SK-MEL-5 (cell line): Measurements from ENCODE around the gene WIPF3. TPM values are rescaled to one million over a fixed set of nuclear protein-coding genes. Genes with fewer than 3 reads are reported as not detected.
"Not testable (repeated sequence)": the region's sequence is repeated elsewhere in the genome, so short reads cannot be mapped to it uniquely, and the experiment has no call there.

Experiments
- DNase-seq: peaks from one replicate; pipeline ENCODE4 v3.0.0-alpha.2; 2016; ENCODE audit warnings: low read depth, low spot score
- in situ Hi-C: cut with HindIII; loops from 2 replicates; pipeline ENCODE4 v1.10.0; 2016; ENCODE audit warnings: low sequenced_read_pairs, high pct_unique_total_duplicates, low pct_unique_long_range_greater_than_20kb
- small RNA-seq, 2 experiments: library from RNA; depleted of rRNA; stranded (forward); fragments of <200 nt; gene quantifications; one replicate each; pipeline ENCODE3, GENCODE V24; 2014
- total RNA-seq: library from RNA; depleted of rRNA; stranded (reverse); fragments of >200 nt; shearing (Covaris generic); gene quantifications from 2 replicates; pipeline ENCODE4 v1.2.3, GENCODE V29; 2014; rRNA removed

The WIPF3 gene
- total RNA-seq, 1 experiment from 2014 or later: 4.1 TPM

- in situ Hi-C loops: no loop called here
- DNase-seq: no peak
Observed at GRCh38 chr7:29953726-29954347, 147.5 kb downstream of the WIPF3 start.

- DNase-seq: no peak
- in situ Hi-C loops: no loop called here
Observed at GRCh38 chr7:29955075-29955792, 148.9 kb downstream of the WIPF3 start.

DNA sequence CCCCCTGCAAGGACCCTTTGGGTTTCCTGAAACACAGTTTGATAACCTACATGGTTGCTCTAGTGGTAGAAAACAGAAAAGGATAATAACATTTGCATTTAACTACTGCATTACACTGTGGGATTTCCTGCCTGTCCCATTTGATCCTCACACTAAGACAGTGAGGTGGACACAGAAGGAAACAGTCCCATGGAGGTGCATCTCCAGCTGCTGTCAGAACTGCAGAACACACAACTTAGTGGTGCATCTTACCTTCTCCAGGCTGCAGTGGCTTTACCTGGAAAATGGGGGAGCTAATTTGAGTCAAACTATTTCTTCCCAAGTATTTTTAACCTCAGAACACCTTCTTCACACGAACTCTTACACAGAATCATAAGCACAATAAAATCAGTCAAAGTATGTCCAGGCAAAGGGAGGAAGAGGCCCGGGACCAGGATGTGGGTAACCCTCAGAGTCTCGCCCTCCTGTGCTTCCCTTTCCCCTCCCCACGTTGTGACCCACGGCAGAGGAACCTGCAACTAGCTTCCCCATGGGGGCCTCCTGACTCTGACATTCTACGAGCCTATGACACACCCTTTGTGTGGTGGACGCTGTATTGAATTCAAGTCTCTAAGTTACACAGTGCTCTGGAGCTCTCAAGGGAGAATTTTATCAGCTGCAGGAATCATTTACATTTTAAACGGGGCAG, 149.6 kb downstream of the WIPF3 start:
- in situ Hi-C loops: no loop called here
- no peak for DNase-seq

DNA sequence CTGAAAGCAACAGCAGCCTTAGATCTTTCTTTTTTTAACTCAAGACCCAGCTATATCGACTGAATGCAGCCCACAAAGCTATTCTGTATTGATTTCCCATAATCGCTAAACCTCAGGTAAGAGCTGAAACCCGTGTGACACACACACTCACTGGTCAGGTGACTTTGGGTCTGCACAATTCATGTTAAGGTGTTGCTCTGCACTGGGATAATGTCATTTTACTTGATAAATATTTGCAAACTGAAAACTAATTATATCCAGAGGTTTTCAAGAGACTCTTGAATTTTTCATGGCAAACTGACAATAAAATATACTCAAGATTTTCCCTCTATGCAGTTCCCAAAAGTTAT, 150.2 kb downstream of the WIPF3 start:
- in situ Hi-C loops: no loop called here

DNA sequence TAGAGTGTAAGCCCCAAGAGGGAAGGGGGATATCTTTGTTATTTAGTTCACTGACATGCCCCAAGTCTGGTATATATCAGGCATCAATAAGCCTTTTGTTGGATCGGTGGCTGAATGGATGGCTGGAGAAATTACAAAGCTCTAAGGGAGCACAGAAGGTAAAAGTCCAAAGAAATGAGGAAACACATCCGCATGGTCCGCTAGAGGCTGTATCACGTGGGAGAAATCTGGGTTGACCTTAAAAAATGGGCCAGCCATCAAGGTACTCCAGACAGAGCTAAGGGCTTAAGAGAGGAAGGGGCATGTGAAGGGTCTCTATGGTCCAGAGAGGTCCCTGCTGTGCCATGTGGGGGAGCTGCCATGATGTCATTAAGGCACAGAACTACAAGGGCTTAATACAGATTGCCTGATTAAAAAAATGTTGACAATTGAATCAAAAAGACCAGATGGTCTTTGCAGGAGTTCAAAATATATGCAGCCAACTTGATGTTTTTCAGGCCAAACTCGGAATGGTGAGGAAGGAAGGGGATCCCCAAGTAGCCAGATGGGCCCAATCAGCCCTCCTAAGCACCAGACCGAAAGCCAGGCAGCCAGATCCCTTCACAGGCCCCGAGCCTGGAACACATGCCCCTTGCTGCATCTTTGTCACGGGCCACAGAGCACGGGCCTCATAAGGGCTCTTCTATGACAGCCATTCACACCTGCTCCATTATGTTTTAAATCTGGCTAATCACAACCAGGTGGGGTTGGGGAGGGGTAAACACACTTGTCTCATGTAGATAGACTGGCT, 151.4 kb downstream of the WIPF3 start:
- in situ Hi-C loops: no loop called here
- DNase-seq: no peak

More for the DNA sequence above, 150.2 kb downstream of the WIPF3 start:
- DNase-seq: no peak

- in situ Hi-C loops: no loop called here
- DNase-seq: no peak
Observed at GRCh38 chr7:29958667-29959358, 152.5 kb downstream of the WIPF3 start.

DNA sequence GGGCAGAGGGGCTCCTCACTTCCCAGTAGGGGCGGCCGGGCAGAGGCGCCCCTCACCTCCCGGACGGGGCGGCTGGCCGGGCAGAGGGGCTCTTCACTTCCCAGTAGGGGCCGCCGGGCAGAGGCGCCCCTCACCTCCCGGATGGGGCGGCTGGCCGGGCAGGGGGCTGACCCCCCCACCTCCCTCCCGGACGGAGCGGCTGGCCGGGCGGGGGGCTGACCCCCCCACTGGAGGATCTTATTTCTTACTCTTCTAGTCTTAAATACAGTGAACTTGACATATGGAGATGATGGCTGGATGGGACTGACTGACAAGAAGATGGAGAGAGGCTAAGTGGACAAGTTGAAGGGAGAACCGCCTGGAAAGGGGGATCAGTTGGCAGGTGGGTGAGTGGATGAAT, 155.3 kb downstream of the WIPF3 start:
- DNase-seq, in situ Hi-C loops: not testable (repeated sequence)

DNA sequence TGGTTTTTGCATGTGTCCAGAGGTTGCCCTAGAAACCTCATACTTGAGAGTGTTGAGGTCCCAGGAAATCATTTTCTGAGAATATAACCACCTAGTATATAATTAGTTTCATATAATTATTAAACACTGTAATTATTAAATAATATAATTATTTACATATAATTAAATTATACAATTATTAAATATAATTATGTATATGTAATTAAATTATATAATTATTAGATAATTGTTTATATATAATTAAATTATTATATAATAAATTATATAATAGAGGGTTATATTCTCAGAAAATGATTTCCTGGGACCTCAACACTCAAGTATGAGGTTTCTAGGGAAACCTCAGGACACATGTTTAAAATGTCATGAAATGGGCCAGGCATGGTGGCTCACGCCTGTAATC, 155.7 kb downstream of the WIPF3 start:
- in situ Hi-C loops: no loop called here
- no peak for DNase-seq

- in situ Hi-C loops: no loop called here
- no peak for DNase-seq
Observed at GRCh38 chr7:29965030-29965429, 158.7 kb downstream of the WIPF3 start.

Small RNAs within 50 kb of the gene (small RNA-seq; reads per million reads assigned to genes)
- 0 to 0.08 reads per million in 2 experiments for gene RF01210

Other genes with a start within 250 kb of the WIPF3 start
- not detected in 2 replicates for gene PRR15, start 242.7 kb upstream of the WIPF3 start, total RNA-seq
- 62.1 and 64.5 TPM in 2 replicates for gene SCRN1, start 183.3 kb downstream of the WIPF3 start, total RNA-seq
- 42.9 and 43.3 TPM in 2 replicates for gene FKBP14, start 220.2 kb downstream of the WIPF3 start, total RNA-seq
- 18.6 and 20.6 TPM in 2 replicates for gene PLEKHA8, start 221.9 kb downstream of the WIPF3 start, total RNA-seq